ENCODE data around the gene MRPS12.

The MRPS12 gene

GRCh38 chr19:38975214-38975860 lies 44.6 kb downstream of the MRPS12 start, which contains the start of gene FBXO17:
Gene FBXO17, minus strand, starts transcription at chr19:38975742. Its CDS starts 25,423 bp downstream, at chr19:38950319.
- DNase-seq (ENCODE audit: low read depth in 2 of 2): no peak

GRCh38 chr19:38975861-38976271 lies 45.1 kb downstream of the MRPS12 start:
- no peak for DNase-seq (ENCODE audit: low read depth in 2 of 2)

- DNase-seq (ENCODE audit: low read depth in 2 of 2): peak; percentile 41 to 67
Measured at GRCh38 chr19:38977445-38978325, 46.9 kb downstream of the MRPS12 start.

GRCh38 chr19:38978326-38978689 lies 47.6 kb downstream of the MRPS12 start:
- no peak for DNase-seq (ENCODE audit: low read depth in 2 of 2)

- no peak for DNase-seq (ENCODE audit: low read depth in 2 of 2)
Measured at GRCh38 chr19:38979812-38980211, 49.1 kb downstream of the MRPS12 start.

GRCh38 chr19:38980583-38981374 lies 50.0 kb downstream of the MRPS12 start:
- DNase-seq (ENCODE audit: low read depth in 2 of 2): no peak
